NCI-H226 (cell line): Measurements from ENCODE around the gene KCTD19.

Experiments
- DNase-seq: peaks from one replicate; pipeline ENCODE4 v3.0.0-alpha.2; 2015

The KCTD19 gene

GRCh38 chr16:67312719-67313118 is 13.8 kb downstream of the KCTD19 start:
- DNase-seq, result no peak

DNA sequence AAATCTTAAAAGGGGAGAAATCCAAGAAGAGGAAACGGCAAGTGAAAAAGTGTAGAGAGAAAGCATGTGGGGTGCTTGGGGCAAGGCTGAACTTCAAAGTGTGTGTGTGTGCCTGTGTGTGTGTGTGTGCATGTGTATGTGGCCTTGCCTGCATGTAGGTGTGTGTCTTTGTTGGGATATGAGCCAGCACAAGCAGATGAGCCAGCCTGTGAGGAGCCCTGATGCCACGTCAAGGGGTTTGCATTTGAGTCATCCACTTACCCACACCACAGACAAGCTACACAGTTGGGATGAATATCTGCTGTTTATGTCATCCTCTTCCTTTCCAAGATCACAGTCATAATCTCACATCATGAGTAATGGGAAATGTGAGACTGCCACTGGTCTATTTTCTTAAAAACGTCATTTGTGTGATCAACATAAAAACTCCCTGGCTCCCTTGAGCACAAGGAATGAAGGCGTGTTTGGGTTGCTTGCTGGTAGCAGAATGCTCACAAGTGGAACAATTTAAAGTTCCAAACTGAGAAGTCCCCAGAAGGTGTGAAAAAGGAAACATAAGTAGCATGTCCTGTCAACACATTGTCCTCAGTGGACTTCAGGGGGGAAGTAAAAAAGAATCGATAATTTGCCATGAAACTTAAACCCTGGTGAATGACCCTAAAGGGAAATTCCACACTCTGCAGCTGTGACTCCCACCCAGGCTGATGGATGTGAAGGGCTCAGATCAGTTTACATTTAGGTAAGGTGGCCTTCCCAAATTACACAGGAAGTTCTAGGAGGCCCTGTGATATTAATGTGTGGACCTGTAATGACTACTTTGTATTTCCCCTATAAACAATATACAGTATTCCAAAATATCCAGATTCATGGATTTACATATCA is 14.7 kb downstream of the KCTD19 start:
- DNase-seq, result peak; percentile 98

DNA sequence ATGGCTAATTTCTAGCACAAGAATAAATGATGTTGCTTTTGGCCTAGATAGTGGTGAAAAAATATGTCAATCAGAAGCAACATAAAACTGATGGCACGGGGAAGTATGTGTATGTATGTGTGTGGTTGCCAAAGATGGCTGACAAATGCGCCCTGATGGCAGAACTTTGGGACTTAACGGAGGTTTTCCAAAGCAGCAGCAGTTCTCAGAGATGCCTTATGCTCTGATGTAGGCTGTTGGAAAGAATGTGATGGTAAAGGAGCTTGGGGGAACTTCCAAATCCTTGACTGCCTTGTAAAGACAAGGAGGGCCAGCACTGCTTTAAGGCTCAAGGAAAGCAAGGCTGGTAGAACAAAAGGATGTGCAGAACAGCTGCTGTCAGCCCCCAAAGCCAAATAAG is 16.0 kb downstream of the KCTD19 start:
- no peak for DNase-seq

DNA sequence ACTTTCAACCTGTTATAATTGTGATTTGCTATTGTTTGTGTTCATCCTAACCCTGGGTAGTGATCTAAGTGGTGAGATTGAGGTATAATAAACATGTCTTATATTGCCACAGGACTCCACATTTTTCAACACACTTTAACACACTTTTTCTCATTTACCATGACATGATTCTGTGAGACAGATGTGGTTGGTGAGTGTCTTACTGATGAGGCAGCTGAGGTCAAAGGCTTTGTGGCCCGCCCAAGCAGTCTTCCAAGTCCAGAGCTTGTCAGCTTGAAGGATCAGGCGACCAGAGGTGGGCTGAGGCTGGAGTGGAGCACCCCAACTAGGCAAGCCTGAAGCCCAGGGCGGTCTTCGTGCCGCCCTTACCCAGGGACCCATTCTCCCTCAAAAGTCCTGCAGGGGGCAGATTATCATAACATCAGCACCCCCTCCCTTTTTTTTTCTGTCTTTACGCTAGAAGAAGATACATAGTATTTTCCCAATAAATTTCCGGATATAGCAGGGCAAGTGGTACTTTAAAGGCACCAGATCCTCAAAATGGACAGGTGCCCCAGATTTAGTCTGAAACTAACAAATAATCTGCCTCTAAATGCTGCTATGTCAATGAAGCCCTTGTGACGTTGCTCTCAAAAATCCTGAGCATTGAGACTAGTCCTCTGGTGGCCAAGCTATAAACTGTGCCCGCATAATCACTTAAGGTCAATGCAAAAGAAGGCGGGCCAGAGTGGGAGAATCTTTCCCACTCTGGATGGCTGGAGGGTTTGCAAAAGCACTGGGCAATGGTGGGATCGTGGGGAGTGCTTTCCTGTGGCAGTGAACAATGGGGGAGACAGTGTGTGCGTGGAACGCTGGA is 21.1 kb downstream of the KCTD19 start:
- DNase-seq, result no peak

- peak; percentile 24 for DNase-seq
Measured at GRCh38 chr16:67304020-67304419, 22.5 kb downstream of the KCTD19 start.

DNA sequence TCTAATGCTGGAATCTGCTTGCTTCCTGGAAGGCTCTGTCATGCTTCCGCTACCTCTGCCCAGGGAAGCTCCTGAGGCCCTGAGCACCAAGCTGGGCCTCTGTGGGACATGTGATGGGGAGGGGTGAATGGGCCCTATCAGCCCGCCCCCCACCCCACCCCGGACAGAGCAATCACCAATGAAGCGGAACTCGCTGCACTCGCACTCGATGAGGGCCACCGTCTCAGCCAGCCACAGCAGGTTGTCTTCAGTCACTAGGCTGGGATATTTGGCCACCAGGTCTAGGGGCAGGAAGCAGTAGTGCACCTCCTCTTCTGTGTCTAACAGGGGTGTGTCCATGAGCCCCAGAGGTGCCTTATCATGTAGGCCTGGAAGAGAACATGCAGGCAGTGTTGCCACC is 23.6 kb downstream of the KCTD19 start:
- DNase-seq, result no peak

DNA sequence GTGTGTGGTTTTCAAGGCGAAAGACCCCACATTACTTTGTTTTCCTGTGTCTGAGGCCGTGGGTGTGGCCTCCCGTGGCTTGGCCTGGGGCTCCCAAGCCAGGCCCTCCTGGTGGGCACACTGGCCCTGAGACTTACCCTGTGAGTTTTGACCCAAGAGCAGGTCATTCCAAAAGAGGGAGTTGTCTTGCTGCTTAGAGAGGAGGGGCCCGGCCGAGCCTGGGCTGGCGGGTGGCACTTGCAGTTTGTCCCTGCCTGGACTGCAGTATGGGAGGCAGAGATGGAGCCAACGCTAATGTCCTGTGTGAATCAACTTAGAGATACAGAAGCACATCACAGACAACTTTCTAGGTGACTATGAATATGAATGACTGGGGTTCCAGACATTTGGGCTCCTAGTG is 24.5 kb downstream of the KCTD19 start:
- DNase-seq, result no peak

DNA sequence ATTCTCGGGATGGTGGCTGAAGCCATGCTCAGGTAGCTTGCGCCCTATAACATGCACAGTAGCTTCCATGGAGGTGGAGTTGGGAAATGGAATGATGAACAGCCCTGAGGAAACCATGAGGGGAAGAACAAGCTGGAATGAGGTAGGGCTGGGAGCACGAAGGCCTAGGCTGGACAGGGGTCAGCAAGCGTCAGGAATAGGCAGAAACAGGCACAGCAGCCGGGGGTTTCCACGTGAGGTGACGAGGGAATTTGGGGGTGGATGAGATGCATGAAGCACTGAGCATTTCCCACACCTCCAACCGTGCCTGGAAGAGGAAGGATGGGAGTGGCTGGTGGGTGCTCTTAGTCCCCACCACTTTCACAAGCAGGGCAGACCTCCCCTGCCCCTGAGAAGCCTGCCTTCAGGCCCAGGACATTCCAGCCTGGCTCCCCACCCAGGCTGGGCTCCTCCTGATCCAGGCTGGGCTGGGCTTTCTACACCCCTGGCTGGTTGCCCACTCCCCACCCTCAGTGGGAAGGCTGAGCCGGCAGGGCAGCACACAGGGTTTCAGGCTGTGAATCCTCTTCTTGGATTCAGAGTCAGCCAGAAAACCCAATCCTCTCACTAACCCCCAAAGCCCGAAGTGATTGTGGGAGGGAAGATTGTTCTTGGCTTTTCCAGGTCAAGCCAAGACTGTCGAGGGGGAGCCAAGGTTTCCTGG is 25.3 kb downstream of the KCTD19 start:
- DNase-seq, result no peak

- DNase-seq, result no peak
Measured at GRCh38 chr16:67299269-67299668, 27.3 kb downstream of the KCTD19 start.

GRCh38 chr16:67298277-67298676 is 28.3 kb downstream of the KCTD19 start:
- no peak for DNase-seq

- DNase-seq, result peak; percentile 54
Measured at GRCh38 chr16:67296420-67296819, 30.1 kb downstream of the KCTD19 start.

DNA sequence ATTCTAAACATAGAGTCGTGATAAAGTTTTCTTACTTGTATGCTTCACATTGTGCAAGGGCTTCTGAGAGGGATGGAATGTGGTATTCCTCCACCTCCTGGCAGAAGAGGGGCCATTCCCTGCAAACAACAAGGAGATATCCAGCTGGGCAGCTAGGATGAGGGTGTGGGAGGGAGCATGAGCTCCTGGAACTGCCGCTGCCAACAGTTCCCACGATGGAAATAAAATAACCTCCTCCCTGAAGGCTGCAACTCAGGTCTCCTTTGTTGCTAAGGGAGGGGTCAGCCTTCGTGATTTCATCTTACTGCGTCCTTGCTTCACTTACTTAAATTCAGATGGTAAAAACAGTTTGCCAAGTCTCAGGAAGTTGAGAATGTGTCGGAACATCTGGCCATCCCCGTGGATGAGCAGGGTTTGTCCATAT is 31.6 kb downstream of the KCTD19 start:
- peak; percentile 40 for DNase-seq

- no peak for DNase-seq
Measured at GRCh38 chr16:67294171-67294757, 32.3 kb downstream of the KCTD19 start.

GRCh38 chr16:67291461-67291860 is 35.1 kb downstream of the KCTD19 start:
- DNase-seq, result no peak

DNA sequence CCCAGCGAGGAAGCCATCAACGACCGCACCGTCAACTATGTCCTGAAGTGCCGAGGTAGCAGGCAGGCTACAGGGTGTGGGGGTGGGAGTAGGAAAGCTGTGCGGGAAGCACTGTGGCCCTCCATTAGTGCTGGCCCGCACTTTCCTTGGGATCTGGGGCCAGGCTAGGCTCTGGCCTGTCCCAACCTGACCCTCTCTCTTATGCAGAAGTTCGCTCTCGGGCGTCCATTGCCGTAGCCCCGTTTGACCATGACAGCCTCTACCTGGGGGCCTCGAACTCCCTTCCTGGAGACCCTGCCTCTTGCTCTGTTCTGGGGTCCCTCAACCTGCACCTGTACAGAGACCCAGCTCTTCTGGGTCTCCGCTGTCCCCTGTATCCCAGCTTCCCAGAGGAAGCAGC is 38.6 kb downstream of the KCTD19 start:
- no peak for DNase-seq

DNA sequence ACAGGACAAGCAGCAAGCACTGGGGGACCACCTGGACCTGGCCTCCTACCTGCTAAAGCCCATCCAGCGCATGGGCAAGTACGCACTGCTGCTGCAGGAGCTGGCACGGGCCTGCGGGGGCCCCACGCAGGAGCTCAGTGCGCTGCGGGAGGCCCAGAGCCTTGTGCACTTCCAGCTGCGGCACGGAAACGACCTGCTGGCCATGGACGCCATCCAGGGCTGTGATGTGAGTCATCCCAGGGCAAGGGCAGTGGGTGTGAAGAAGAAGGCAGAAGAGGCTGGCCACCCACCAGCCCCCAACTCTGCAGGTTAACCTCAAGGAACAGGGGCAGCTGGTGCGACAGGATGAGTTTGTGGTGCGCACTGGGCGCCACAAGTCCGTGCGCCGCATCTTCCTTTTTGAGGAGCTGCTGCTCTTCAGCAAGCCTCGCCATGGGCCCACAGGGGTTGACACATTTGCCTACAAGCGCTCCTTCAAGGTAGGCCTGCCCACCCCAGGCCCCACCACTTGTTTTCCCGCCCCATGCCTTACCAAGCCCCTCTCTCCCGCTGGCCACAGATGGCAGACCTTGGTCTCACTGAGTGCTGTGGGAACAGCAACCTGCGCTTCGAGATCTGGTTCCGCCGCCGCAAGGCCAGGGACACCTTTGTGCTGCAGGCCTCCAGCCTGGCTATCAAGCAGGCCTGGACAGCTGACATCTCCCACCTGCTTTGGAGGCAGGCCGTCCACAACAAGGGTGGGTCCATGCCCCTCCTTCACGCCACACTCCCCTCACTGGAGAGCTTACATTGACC is 39.9 kb downstream of the KCTD19 start:
- DNase-seq, result no peak

DNA sequence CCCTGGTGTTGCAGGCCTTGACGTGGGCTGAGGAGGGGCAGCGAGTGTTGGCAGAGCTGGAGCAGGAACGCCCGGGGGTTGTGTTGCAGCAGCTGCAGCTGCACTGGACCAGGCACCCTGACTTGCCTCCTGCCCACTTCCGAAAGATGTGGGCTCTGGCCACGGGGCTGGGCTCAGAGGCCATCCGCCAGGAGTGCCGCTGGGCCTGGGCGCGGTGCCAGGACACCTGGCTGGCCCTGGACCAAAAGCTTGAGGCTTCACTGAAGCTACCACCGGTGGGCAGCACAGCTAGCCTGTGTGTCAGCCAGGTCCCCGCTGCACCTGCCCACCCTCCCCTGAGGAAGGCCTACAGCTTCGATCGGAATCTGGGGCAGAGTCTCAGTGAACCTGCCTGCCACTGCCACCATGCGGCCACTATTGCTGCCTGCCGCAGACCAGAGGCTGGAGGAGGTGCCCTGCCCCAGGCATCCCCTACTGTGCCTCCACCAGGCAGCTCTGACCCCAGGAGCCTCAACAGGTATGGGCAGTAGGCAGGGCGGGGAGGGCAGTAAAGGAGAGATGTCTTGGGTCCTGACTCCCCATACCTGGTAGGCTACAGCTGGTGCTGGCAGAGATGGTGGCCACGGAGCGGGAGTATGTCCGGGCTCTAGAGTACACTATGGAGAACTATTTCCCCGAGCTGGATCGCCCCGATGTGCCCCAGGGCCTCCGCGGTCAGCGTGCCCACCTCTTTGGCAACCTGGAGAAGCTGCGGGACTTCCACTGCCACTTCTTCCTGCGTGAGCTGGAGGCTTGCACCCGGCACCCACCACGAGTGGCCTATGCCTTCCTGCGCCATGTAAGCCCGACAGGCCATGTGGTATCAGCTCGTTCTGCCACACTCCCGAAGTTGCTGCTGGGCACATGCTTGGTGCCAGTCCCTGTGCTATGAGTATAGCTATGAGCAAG is 41.6 kb downstream of the KCTD19 start:
- DNase-seq, result no peak

GRCh38 chr16:67283826-67284555 is 42.5 kb downstream of the KCTD19 start:
- no peak for DNase-seq

- DNase-seq, result no peak
Measured at GRCh38 chr16:67283039-67283825, 43.3 kb downstream of the KCTD19 start.
